Calu3 (cell line): Measurements from ENCODE around the gene KLC1. TPM values are rescaled to one million over a fixed set of nuclear protein-coding genes. Genes with fewer than 3 reads are reported as not detected.

Experiments used
- BruUV-seq: library from RNA; stranded (reverse); fragments of 400-500 nt; replicated peaks from 2 replicates; lab custom pipeline; 2021; lab: Mats Ljungman, UMichigan
- CTCF ChIA-PET: fragments of 300-600 bp; sonication (Branson Sonifier 250); formaldehyde crosslinking; loops from one replicate; lab custom pipeline; 2022; ENCODE audit warnings: antibody characterized with exemption; lab: Charles Lee
- DNase-seq: peaks from one replicate; pipeline ENCODE4 v3.0.0; 2022
- H3K27ac Mint-ChIP-seq: one replicate; pipeline ENCODE4 v1.8.0; 2022; ENCODE audit warnings: mixed read lengths; ENCODE audit not compliant: unreplicated experiment
- H3K27me3 Mint-ChIP-seq: one replicate; pipeline ENCODE4 v1.8.0; 2022; ENCODE audit warnings: mixed read lengths; ENCODE audit not compliant: unreplicated experiment
- H3K36me3 Mint-ChIP-seq: one replicate; pipeline ENCODE4 v1.8.0; 2022; ENCODE audit warnings: mild to moderate bottlenecking, moderate library complexity, mixed read lengths; ENCODE audit not compliant: insufficient read depth, unreplicated experiment
- H3K4me1 Mint-ChIP-seq: one replicate; pipeline ENCODE4 v1.8.0; 2022; ENCODE audit warnings: mild to moderate bottlenecking, low read depth, mixed read lengths; ENCODE audit not compliant: unreplicated experiment
- H3K4me3 Mint-ChIP-seq: one replicate; pipeline ENCODE4 v1.8.0; 2022; ENCODE audit warnings: mild to moderate bottlenecking, low read depth, moderate library complexity, mixed read lengths; ENCODE audit not compliant: unreplicated experiment
- H3K9me3 Mint-ChIP-seq: one replicate; pipeline ENCODE4 v1.8.0; 2022; ENCODE audit warnings: low read depth, mixed read lengths; ENCODE audit not compliant: unreplicated experiment
- intact Hi-C: fragments of 100-400 bp; cut with micrococcal nuclease; formaldehyde crosslinking; loops from one replicate; pipeline ENCODE4 v1.10.0; 2022; ENCODE audit not compliant: unreplicated experiment
- total RNA-seq: library from RNA; stranded (reverse); gene quantifications from 2 replicates; pipeline ENCODE4 v1.2.3, GENCODE V29; 2022
- TF ChIP-seq, protein P1 (sequence below): fragments of 200-600 bp; IDR thresholded peaks from one replicate; pipeline ENCODE4 v1.8.0; 2022; ENCODE audit warnings: antibody characterized with exemption; ENCODE audit not compliant: unreplicated experiment

KLC1 gene
- total RNA-seq, 1 experiment from 2014 or later, result 124 TPM

GRCh38 chr14:103626146-103626850, 2.7 kb upstream of the KLC1 start:
- no peaks in the 10 kb centered on the region for H3K27me3 Mint-ChIP-seq
- H3K4me1 Mint-ChIP-seq, result peaks cover 29% of the 10 kb centered on the region
- no peak overlapping the region for H3K27ac Mint-ChIP-seq
- H3K36me3 Mint-ChIP-seq, result peaks cover 45% of the 10 kb centered on the region
- no TSS peak for BruUV-seq
- no peak for DNase-seq
- TF ChIP-seq, protein P1, sequence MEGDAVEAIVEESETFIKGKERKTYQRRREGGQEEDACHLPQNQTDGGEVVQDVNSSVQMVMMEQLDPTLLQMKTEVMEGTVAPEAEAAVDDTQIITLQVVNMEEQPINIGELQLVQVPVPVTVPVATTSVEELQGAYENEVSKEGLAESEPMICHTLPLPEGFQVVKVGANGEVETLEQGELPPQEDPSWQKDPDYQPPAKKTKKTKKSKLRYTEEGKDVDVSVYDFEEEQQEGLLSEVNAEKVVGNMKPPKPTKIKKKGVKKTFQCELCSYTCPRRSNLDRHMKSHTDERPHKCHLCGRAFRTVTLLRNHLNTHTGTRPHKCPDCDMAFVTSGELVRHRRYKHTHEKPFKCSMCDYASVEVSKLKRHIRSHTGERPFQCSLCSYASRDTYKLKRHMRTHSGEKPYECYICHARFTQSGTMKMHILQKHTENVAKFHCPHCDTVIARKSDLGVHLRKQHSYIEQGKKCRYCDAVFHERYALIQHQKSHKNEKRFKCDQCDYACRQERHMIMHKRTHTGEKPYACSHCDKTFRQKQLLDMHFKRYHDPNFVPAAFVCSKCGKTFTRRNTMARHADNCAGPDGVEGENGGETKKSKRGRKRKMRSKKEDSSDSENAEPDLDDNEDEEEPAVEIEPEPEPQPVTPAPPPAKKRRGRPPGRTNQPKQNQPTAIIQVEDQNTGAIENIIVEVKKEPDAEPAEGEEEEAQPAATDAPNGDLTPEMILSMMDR, result no peak
- intact Hi-C loops, result loop anchor here (10.0 kb wide), 1 partner anchor 51 kb away; no protein-coding TSS in a partner anchor
- H3K9me3 Mint-ChIP-seq, result no peaks in the 10 kb centered on the region
- CTCF ChIA-PET, result interaction anchor here (0.7 kb wide), 1 partner anchor 275 kb away, joined by 3 read pairs; no protein-coding TSS in a partner anchor
- H3K4me3 Mint-ChIP-seq, result no peak overlapping the region

DNA sequence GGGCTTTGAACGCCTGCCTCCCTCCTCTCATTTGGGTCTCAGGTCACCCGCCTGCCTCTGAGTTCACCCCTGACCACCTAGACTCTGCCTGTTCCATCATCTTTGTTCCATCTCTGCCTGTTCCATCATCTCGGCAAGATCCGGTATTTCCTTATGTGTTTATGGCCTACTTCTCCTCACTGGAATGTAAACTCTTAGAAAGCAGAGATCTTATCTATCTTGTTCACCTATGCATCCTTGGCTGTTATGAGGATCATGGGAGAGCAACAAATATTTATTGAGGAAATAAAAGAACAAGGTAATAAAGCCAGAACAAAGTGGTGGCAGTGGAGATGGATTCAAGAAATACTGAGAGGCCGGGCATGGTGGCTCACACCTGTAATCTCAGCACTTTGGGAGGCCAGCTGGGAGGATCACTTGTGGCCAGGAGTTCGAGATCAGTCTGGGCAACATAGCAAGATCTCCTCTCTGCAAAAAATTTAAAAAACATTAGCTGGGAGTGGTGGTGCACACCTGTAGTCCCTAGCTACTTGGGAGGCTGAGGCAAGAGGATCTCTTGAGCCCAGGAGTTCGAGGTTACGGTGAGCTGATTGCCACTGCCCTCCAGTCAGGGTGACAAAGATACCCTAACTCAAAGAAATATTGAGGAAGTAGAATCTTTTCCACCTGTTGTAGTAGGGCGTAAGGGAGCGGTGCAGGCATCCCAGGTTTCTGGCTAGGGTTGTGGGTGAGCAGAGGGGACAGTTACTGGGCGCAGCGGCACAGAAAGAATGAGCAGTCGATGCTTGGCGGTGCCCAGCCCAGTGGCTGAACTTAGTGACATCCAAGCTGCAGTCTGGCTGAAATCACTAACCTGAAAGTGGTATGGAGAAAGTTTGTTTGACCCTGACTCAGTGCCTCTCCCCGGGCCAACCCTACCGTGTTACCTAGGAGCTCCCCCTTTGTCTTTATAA, 1.7 kb upstream of the KLC1 start:
- H3K27ac Mint-ChIP-seq, result peak overlapping the region; percentile 79
- no peaks in the 10 kb centered on the region for H3K9me3 Mint-ChIP-seq
- no peak overlapping the region for H3K4me3 Mint-ChIP-seq
- H3K36me3 Mint-ChIP-seq, result peaks cover 45% of the 10 kb centered on the region
- intact Hi-C loops, result loop anchor here (10.0 kb wide), 1 partner anchor 53 kb away; no protein-coding TSS in a partner anchor
- CTCF ChIA-PET, result interaction anchor here (0.5 kb wide), 1 partner anchor 34 kb away, joined by 6 read pairs; no protein-coding TSS in a partner anchor
- no TSS peak for BruUV-seq
- H3K27me3 Mint-ChIP-seq, result no peaks in the 10 kb centered on the region
- peaks cover 29% of the 10 kb centered on the region for H3K4me1 Mint-ChIP-seq
- TF ChIP-seq, protein P1, result no peak
- no peak for DNase-seq

- intact Hi-C loops, result loop anchor here (10.0 kb wide), 1 partner anchor 53 kb away; no protein-coding TSS in a partner anchor
- TF ChIP-seq, protein P1, result no peak
Observed at GRCh38 chr14:103628221-103628683, 759 bp upstream of the KLC1 start.

More at GRCh38 chr14:103628221-103628683, 759 bp upstream of the KLC1 start:
- peak; percentile 76 for DNase-seq
- H3K9me3 Mint-ChIP-seq, result no peaks in the 10 kb centered on the region
- no peaks in the 10 kb centered on the region for H3K27me3 Mint-ChIP-seq
- H3K27ac Mint-ChIP-seq, result peak overlapping the region; percentile 72
- CTCF ChIA-PET, result interaction anchor here (0.5 kb wide), 1 partner anchor 35 kb away, joined by 6 read pairs; no protein-coding TSS in a partner anchor
- no TSS peak for BruUV-seq
- peaks cover 45% of the 10 kb centered on the region for H3K36me3 Mint-ChIP-seq
- peak overlapping the region; percentile 79 for H3K4me3 Mint-ChIP-seq
- peaks cover 29% of the 10 kb centered on the region for H3K4me1 Mint-ChIP-seq
